HTERT RPE-1 (cell line): Measurements from ENCODE around the gene PODXL2.
"Not testable (repeated sequence)": the region's sequence is repeated elsewhere in the genome, so short reads cannot be mapped to it uniquely, and the experiment has no call there.

Experiments used
- in situ Hi-C: fragments of 300-500 bp; cut with MboI; formaldehyde crosslinking; loops from 4 replicates; pipeline ENCODE4 v1.14.3; 2020; ENCODE audit warnings: low sequenced_read_pairs

PODXL2 gene

DNA sequence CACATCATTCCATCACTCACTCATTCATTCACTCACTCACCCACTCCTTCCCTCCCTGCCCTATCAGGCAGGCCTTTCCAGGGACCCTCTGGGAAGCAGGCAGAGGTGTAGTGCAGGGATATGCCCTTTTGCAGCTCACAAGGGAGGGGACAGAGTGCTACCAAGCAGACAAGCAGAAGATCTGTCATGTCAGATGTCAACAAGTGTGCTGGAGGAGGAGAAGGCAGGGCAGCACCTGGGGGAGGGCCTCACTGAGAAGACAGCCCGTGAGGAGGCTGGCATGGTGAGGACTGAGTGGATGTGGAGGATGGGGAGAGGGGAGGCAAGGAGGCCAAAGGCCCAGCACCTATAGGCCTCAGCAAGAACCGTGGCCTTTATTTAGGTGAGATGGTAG is 59.0 kb downstream of the PODXL2 start:
- in situ Hi-C loops = no loop called here

DNA sequence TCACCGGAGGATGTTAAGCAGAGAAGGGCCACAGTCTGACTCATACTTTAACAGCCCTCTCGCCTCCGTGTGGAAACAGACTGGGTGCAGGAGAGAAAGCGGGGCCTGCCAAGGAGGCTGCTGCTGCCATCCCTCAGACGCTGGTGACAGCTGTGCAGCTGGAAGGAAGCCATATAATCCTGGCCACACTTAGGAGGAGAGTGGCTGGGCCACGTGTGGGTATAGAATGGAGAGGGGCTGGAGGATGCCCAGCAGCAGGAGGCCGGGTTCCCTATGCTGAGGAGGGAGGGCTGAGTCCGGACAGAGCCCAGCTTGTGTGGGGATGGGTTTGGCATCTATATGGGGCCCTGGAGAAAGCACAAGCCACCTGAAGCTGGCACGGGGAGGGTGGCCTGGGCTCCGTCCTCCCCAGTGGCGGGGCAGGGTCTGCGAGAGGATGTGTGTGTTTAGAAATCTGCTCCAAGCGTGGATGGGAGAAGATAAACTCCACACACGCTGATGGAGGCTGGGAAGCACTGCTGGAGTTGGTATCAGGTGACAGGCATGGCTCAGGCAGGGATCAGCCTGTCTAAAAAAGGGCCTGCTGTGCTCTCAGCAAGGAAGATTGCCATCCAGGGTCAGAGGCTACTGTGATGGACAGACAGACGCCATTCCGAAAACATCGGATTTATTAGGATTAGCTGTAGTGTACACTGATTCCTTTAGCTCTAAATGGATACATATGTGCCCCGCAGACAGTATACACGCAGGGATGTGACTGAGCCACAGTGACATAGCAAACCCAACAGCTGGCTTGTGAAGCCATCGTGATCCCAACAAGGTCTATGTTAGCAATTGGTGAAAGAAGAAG is 59.7 kb downstream of the PODXL2 start:
- in situ Hi-C loops = no loop called here

DNA sequence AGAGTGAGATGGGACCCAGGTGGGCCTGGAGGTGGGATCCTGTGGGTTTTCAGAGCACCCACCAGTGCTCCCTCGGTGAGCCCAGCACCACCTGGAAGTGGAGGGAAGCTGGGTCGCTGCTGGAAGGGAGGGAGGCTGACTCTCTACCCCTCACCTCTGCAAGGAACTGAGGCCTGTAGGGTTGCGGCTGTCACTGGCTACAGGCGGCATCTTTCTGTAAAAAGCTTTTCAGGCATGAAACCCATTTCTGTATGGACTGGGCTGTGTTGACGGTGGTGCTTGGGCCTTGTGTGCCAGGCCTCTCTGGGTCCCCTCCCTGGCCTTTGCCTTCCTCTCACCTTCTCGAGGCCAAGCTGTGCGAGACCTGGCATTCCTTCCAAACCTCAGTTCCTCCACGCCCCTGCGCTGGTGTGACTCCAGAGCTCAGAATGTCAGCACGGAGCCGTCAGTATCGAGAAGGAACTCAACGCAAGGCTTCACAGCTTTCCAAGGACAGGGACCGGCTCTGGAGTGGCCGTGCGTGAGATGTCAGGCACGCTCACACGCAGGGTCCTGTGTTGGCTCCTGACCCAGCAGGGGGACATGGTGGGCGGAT is 60.4 kb downstream of the PODXL2 start:
- in situ Hi-C loops = no loop called here

DNA sequence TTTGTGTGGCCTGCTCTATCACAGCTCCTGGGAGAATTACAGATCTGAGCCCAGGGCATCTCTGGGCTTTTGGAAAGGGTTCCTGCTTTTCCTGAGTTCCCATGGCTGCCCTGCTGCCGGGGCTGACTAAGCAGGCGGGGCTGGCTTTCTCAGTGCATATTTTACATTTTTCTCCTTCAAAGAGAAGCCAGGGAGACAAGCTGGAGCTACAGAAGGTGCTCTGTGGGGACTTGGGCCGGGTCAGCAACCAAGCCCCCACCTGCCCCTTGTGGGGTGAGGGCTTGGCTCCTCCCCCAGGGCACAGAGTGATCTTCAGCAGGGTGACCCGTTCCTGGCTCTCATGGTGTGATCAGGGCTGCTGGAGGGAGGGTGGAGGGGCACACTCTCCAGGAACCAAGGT is 61.1 kb downstream of the PODXL2 start:
- in situ Hi-C loops = no loop called here

DNA sequence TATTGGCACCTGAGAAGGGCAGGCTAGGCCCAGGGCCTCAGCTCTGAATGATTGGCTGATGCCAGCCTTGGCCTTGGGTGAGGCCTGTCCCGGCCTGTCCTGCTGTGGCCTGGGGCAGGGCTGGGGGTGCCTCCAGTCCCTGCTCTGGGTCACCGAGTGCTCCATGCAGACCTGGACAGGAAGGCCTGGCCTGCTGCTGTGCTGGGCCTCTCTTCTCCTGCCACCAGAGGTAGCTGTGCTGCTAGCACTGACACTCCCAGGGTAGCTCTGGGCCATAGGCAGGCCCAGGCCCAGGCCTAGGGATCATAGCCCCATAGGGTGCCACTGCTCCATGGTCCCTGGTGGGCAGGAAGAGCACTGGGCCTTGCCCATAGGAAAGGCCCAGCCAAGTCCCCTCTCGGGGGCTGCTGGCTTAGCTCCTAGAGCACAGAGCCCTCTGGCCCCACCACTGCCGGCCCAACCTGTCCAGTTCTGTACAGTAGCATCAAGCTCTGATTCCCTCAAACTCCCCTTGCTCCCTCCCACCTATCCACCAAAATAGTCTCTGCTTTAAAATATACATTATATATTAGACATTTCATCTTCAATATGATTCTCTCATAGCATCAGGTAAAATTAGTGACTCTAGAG is 62.0 kb downstream of the PODXL2 start:
- in situ Hi-C loops = no loop called here

DNA sequence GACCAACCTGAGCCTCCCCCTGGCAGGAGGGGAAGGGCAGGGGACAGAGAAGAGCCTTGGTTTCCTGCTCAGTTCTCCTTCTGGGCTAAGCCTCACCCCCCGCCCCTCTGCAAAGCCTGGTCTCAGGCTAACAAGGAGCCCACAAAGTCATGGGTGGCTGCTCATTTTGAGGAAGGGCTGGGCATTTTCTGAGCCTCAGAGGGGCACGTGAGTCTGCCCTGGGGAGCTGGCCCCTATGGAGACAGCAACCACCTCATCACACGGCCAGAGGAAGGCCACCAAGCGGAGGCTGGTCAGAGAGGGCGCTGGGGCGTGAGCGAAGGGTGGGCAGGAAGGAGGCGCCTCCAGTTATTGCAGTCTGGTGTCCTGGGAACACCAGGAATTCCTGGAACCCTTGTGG is 62.5 kb downstream of the PODXL2 start:
- in situ Hi-C loops = no loop called here

- in situ Hi-C loops = no loop called here
Measured at GRCh38 chr3:127691974-127692373, 63.0 kb downstream of the PODXL2 start.

DNA sequence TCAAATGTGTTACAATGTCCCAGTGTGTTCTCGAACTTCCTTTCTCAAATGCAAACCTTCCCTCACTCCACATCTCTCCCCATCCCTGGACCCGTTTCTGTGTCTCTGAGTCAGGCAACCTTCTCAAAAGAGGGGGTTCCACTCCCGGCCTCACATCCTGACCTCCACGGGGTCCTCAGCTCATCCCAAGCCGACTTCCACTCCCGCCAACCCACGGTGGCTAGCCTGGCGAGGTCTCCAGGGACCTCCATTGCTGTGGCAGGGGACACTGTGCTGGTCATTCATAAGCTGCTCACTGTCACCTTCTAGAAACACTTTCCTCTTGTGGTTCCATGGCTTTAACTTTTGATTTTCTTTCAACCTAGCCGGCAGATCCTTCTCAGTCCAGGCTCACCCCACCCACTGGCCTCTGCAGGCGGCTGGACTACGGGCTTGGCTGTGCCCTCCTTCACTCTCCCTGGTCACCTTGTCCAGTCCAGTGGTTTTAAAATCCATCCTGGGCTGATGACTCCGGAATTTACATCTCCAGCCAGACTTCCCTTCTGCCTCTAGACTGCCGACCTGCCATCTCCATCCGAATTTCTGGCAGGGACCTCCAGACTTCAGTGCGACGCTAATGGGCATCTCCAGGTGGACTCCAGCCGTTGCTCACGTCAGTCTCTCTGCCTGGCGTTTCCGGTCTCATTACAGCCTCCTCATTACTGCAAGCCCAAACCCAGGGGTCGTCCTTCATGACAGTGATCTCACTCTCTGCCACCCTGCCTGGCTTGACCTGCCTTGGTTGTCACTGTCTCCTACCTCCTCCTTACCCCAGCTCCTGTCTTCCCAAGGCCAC is 63.7 kb downstream of the PODXL2 start:
- in situ Hi-C loops = no loop called here

DNA sequence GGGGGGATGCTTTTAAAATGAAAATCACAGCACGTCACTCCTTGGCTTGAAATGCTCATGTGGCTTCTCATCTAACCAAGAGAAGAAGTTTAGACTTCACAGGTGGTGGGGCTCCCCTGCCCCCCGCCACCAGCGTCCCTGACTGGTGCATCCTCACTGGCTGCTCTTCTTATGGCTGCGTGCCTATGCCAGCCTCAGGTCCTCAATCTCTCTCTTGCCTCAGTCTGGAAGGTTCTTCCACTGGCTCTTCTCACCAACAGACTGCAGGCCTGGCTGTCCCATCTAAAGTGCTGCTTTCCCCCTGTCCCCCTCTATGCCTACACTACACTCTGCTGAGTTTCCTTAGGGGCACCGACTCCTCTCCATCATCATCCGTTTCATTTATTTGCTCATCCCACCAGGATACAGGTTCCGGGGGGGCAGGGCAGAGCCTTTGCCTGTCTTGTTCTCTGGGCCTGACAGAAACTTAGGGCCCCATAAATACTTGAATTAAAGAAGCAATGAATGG is 64.4 kb downstream of the PODXL2 start:
- in situ Hi-C loops = no loop called here

- in situ Hi-C loops = no loop called here
Measured at GRCh38 chr3:127694467-127695215, 65.7 kb downstream of the PODXL2 start.

DNA sequence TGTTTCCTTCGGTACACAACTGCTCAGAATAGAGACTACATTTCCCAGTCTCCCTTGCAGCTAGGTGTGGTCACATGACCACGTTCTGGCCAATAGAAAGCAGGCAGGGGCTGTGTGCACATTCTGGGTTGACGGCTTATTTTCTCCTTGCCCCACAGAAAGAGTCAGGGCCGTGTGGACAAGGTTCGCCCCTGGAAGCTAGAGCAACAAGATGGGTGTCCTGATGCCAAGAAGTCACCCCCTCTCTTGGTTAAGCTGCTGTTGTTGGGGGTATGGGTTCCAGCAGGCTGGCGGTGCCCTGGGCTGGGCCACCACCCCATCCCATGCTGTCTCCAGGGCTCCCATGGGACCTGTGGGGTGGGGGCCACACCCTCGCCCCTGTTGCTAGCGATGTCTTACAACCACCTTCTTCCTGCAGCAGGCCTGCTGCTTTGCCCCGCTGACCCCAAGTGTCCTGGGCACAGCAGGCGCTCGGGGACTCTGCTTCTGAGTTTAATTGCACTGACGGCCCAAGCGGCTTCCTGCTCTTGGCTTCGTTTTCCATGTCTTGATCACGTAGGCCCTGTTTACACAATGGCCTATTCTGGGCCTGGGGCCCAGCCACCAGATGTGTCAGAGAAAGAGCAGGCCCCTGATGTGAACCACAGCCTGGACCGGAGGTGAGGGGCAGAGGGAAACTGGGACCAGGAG is 68.7 kb downstream of the PODXL2 start:
- in situ Hi-C loops = no loop called here

GRCh38 chr3:127698286-127698685 is 69.3 kb downstream of the PODXL2 start:
- in situ Hi-C loops = no loop called here

DNA sequence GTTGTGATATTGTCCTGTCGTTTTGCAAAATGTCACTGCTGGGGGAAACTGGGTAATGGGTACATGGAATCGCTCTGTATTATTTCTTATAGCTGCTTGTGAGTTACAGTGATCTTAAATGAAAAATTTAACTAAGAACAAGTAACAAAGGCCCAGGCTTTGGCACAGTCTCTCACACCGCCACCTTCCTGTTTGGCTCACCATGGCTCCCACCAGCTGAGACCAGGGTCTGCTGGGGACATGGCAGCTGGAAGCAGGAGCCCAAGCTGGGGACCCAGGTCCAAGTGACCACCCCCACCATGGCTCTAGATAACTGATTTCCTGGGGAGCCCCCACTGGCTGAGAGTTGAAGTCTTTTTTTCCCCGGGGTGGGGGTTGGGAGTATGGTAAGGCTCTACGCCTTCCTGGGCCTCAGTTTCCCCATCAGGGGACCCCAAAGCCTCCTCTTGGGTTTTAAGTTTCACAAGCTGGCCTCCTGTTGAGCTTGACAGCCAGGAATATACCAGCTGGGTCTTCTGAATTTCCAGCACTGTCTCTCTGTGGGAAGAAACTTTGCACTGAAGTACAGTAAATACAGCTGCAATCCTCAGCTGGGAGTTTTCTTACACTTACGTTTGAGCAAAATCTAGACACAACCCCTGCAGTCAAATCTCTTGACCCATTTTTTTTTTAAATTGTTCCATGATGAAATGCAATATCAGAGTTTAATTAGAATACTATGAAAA is 69.9 kb downstream of the PODXL2 start:
- in situ Hi-C loops = no loop called here

DNA sequence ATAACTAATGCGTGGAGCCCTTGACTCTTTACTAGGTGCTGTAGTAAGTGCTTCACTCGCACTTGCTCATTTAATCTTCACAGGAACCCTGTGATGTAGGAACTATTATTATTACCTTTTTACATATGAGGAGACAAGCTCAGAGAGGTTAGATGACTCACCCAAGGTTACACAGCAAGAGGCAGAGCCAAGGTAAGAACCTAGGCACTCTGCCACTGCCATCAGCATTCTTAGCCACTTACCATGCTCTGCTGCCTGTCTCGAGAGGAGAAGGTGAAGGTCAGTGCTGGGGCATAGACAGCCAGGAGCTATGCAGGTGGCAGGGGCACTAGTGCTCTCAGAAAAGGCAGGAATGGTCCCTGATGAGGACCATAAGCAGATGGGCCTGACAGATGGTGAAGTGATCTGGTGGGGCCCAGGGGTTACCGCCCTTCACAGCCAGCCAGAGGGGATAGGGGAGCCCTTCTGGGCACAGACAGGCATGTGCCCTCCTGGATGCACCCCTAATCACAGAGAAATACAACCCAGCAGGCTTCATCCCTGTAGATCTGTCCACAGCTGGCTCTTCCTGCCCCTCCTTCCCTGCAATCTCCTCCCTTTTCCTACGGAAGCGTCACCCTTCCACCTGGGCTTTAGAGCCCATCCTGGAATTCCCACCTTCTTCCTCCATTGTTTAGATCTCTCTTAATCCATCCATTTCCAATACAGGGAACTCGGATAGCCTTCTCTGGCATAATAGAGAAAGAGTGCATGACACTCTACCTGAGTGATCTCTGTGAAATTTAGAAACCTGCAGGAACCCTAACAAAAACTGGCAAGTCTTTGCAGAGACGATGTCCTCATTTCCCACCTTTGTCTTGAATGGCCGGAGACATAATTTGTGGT is 70.7 kb downstream of the PODXL2 start:
- in situ Hi-C loops = no loop called here

GRCh38 chr3:127700406-127700805 is 71.4 kb downstream of the PODXL2 start:
- in situ Hi-C loops = no loop called here

DNA sequence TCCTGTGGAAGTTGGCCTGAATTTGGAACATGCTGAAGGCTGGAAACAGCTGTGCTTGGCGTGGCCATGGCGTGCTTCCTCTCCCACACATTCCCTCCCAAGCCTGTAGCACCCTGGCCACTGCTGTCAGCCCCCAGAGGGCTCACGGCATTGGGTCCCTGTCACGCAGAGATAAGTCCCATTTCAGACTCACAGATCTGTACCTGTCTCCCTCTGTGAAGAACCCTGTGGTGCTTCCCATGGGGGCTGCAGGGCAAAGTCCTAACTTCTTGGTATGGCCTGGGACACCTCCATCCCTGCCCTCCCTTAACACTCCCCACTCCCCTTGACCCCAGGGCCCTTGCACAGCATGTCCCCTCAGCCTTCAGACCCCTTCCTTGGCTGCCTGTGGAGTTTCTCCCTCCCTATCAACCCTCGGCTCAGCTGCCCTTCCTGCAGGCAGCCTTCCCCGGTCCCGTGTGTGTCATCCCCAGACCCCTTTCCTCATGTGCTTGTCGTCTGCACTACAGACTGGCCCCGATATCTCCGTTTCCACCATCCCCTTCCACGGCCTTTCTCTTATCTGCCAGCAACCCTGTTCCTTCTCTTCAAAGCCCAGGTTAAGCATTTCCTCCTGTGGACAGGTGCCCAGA is 72.4 kb downstream of the PODXL2 start:
- in situ Hi-C loops = no loop called here

DNA sequence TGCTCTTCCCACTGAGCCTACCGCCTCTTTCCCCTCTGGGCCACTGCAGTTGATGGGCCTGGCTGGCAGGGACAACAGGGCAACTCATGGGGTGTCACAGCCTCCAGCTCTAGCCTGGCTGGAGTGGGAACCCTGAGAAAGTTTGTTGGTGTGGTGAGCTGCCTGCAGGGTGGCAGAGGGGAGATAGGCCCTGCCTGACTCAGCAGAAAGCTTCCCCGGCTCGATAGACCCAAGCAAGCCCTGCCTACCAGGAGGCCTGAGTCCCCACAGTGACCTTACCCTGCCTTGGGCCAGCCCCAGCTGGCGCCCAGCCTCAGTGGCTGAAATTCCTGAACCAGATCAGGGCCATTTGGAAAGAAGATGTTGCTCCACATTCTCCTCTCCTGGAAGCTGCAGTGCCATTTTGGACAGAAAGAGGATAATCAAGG is 73.2 kb downstream of the PODXL2 start:
- in situ Hi-C loops = no loop called here

DNA sequence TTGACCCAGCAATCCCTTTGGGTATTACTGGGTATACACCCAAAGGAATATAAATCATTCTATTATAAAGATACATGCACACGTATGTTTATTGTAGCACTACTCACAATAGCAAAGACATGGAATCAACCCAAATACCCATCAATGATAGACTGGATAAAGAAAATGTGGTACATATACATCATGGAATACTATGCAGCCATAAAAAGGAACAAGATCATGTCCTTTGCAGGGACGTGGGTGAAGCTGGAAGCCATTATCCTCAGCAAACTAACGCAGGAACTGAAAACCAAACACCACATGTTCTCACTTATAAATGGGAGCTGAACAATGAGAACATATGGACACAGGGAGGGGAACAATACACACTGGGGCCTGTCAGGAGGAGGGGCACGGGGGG is 75.9 kb downstream of the PODXL2 start:
- in situ Hi-C loops = not testable (repeated sequence)
